ENCODE data around the gene BAHCC1.
"Not testable (repeated sequence)": the region's sequence is repeated elsewhere in the genome, so short reads cannot be mapped to it uniquely, and the experiment has no call there.

BAHCC1 gene

DNA sequence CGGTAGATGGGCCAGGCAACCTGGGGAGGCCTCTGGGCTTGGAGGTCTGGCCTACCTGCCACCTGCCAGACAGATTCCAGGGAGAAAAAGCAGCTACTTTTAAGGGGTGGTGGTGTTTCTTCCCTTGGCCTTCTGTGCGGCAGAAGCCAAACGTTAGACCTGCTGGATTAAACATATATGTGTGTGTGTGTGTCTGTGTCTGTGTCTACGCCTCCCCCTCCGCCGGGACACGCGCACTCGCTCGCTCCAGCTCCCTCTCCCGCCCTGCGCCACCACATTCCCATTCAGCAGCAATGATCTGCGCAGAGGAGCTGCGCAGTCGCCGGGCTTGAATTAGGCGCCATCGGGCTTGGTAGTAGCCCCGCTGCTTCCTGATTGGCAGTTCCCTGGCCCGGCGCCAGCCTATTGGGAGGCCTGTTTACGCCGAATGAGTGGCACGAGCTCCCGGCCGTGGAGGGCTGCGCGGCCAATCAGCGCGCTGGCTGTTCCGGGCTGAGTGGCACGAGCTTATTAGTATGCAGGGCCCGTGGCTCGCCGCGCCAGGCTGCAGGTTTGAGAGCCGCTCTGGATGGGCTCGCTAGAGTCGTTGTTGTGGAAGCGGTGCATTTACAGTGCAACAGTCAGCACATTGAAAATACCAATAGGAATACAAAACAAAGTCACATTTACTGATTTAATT is at the start of gene BAHCC1:
Gene BAHCC1 (plus strand): TSS at position 537 of the 679 bp plus-strand sequence. CDS start 4,283 bp downstream, outside the sequence.
- peak; percentile 100 for DNase-seq

DNA sequence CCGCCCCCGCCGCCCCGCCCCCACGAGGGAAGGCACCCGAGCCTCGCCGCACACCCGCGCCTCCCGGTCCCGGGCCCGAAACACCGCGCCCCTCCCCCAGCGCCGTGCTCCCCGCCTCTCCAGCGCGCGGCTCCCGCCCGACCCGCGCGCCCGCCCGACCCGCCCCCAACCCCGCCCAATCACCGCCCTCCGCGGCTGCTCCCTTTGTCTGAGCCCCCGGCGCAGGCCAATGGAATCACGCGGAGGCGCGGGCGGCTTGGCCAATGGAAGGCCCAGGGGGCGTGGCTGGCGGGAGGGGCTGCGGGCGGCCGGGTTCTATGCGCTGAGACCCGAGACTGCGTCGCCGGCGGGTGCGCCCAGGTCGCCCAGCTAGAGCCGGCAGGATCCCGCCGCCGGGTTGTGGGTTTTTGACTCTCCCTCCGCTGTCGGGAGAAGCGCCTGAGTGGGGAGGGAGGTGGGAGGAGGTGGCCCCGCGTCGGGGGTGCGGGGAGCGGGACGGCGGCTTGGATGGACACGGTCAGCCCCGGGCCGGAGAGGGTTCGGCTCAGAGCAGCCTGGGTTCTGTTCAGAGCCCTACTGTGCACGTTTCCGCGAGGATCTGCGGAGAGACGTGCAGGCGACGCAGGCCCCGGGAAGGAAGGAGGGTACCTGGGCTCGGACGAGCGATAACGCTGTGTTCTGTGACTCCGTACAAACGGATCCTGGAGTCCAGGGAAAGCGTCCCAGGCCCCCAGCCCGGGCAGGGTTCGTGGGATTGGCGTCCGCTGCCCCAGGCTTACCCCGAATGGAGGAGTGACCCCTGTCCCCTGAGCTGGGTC is 49.0 kb upstream of the BAHCC1 start:
- peak; percentile 98 for DNase-seq

DNA sequence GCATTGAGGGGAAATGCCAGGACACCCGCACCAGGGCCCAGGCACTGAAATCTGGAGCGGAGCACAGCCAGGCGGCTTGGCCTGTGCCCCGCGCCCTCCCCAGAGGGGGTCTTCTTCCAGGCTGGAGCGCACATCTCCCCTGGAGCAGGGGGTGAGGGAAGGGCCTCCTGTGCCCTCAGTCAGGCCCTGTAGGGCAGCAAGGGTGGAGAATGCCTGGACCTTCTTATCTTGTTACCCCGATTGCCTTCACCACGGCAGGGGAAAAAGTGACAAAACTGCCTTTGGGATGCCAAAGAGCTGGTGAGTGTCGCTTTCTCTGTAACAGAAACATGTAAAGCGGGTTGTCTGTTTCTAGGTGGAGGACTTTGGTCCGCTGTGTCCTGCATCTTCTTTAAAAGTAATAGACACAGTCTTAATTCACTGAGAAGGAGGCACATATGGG is 48.3 kb upstream of the BAHCC1 start:
- DNase-seq: no peak

DNA sequence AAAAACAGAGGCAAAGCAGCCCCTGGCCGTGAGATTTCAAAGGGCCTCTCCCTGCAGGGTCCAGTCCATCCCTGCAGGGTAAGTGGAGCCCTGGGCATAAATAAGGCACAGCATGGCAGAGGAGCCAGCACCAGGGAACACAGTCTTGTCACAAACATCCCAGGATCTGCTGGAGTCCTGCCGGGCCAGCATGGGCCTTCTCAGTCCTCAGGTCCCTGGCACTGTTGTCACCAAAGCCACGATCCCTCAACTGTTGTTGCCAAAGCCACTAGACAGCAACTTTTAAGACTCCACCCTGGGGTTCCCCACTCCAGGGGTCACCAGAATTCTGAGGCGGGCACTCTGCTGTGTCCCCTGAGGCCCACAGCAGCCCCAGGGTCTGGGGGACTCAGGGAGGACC is 47.8 kb upstream of the BAHCC1 start:
- DNase-seq: no peak

DNA sequence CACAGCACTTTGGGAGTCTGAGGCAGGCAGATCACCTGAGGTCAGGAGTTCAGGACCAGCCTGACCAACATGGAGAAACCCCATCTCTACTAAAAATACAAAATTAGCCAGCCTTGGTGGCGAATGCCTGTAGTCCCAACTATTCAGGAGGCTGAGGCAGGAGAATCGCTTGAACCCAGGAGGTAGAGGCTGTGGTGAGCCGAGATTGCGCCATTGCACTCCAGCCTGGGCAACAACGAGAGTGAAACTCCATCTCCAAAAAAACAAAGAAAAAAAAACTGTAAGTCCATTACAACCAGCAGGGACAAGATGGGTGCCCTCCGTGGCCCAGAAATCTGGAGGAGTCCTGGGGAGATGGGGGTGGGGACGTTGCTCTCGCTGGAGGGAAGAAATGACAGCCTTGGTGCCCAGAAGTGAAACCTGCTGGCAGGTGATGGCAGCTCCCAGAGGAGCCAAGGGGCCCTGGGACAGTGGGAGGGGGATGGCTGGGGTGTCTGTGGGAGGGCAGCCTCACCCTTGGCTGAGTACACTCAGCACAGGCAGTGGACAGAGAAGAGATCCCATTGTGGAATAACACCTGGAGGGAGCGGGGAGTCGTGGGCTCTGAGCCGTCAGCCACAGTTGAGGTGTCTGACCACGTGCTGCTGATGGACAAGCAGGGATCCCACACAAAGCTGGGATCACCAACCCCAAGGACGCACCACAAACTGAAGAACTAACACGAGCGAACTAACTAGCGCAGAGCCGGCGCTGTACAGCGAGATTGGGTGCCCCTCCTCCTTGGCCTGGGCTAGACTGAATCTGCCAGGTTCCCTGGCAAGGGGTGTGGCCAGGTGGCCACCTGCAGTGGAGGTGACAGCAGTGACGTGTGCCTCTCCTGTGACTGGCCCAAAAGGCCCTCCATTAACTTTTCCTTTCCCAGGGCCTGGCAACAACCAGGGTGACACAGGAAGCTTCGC is 46.9 kb upstream of the BAHCC1 start:
- DNase-seq: no peak

DNA sequence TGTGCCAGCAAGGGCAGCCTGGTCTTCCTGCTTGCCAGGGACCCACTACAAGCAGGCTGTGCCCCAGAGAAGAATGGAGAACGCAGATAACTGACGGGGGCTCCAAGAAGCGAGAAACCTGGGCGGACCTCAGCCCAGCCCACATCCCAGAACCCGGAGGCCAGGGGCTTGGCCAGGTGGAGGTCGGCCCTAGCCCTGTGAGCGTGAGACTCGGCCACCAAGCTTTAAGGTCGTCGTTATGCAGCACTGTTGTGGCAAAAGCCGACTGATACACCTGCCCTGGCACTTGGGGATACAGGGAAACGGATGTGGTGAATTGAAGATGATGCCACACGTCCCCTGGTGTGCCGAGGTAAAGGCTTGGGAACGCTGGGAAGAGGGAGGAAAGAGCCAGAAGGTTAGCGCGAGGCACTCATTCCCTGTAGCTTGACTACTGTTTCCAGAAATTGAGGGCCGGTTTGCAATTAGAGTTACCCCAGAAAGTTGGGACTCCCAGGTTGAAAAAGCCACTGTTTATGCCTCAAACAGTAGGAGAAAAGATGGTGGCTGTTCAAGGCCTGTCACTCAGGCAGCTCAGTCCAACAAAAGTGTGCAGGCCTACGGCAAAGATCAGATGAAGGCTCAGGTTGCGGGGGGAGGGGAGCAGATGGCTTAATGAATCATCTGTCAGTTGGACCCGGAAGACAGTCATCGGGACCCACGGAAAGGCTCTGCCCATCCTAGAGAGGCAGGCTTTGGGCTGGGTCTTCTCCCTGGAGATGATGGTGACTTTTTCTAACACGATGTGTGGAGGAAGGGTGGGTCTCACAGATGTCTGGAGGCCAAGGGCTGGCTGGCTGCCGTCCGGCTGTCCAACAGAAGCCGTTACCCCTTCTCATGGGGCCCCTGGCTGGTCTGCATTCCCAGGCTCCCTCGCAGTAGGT is 45.6 kb upstream of the BAHCC1 start:
- no peak for DNase-seq

DNA sequence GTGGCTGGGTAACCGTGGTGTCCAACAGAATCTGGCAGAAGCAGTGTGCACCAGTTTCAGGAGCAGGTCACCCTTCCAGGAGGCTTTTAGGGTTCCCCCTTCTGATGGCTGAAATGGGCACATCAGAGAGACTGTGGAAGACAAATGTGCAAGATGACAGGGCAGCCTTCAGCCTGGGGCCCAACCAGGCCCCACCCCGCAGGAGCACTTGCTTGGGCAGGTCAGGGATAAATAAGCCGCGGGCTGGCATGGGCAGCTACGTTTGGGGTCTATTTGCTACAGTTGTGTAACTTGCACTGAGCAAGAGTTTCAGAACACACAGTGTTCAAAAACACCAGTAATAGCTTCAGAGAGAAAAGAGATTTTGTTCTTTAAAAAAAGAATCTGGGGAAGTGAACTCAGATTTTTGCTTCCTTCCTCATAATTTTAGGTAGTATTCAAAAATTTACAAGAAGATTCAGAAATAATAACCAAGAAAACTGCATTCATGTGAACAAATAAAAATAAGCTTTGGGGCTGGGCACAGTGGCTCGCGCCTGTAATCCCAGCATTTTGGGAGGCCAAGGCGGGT is 44.9 kb upstream of the BAHCC1 start:
- no peak for DNase-seq

DNA sequence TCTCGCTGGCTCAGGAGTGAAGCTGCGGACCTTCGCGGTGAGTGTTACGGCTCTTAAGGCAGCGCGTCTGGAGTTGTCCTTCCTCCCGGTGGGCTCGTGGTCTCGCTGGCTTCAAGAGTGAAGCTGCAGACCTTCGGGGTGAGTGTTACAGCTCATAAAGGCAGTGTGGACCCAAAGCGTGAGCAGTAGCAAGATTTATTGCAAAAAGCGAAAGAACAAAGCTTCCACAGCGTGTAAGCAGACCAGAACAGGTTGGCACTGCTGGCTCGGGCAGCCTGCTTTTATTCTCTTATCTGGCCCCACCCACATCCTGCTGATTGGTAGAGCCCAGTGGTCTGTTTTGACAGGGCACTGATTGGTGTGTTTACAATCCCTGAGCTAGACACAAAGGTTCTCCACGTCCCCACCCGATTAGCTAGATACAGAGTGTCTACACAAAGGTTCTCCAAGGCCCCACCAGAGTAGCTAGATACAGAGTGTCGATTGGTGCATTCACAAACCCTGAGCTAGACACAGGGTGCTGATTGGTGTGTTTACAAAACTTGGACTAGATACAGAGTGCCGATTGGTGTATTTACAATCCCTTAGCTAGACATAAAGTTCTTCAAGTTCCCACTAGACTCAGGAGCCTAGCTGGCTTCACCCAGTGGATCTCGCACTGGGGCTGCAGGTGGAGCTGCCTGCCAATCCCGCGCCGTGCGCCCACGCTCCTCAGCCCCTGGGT is 43.8 kb upstream of the BAHCC1 start:
- DNase-seq: not testable (repeated sequence)

DNA sequence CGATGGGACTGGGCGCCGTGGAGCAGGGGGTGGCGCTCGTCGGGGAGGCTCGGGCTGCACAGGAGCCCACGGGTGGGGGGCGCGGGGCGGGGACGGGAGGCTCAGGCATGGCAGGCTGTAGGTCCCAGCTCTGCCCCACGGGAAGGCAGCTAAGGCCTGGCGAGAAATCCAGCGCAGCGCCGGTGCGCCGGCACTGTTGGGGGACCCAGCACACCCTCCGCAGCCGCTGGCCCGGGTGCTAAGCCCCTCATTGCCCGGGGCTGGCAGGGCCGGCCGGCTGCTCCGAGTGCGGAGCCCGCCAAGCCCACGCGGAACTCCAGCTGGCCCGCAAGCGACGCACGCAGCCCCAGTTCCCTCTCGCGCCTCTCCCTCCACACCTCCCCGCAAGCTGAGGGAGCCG is 43.2 kb upstream of the BAHCC1 start:
- DNase-seq: not testable (repeated sequence)

DNA sequence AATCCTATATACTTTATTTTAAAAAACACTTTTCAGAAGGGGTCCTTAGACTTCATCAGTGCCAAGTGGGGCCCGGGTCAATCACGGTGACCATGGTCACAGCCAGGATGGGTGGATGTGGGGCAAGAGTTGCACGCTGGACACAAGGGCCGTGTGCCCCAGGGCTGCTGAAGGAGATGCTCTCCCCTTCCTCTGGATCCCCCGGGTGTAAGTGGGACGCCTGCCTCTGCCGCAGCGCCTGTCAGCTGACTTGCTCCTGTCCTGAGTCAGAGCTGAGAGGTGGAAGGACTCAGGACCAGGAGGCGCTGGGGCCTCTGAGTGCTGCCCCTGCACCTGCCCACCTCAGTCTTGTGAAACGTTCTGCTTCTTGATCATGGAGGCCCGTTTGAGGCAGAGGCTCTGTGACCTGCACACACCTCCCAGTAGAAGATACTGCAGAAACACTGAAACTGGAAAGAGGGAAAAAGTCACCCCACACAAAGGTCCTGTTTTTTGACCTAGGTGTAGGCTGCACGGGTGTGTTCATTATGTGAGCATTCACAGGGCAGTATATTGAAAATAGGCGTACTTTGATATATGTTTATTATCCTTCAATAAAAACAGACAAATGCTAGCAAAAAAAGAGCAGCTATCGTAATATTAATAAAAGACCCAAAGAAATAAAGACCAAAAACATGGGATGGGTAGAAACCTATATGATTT is 40.9 kb upstream of the BAHCC1 start:
- DNase-seq: no peak

DNA sequence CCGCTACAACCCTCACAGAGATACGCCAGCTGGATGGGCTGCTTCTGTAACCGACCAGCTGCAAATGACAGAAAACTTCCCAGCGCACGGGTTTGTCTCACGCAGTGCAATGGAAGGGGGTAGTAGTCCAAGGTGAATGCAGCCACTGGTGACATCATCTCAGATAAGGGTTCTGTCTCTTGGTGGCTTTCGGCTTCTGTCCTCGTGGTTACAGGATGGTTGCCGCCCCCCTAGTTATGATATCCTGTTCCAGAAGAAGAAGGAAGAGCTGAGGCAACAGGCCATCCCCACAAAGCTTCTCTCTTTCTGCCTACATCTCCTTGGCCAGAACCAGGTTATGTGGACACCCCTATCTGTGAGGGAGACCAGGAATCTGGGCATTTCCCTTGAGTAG is 40.3 kb upstream of the BAHCC1 start:
- peak; percentile 67 for DNase-seq

DNA sequence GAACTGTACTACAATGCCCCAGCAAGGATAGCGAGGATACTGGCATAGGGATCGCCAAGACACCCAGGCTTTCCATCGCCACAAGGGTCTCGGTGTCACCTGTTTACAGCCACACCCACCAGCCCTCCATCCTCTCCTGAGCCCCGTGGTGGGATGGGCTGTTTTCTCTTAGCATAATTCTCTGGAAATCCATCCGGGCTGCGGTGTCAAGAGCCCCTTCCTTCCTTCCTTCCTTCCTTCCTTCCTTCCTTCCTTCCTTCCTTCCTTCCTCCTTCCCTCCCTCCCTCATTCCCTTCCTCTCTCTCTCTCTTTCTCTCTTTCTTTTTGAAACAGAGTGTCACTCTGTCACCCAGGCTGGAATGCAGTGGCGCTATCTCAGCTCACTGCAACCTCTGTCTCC is 36.0 kb upstream of the BAHCC1 start:
- DNase-seq: no peak

DNA sequence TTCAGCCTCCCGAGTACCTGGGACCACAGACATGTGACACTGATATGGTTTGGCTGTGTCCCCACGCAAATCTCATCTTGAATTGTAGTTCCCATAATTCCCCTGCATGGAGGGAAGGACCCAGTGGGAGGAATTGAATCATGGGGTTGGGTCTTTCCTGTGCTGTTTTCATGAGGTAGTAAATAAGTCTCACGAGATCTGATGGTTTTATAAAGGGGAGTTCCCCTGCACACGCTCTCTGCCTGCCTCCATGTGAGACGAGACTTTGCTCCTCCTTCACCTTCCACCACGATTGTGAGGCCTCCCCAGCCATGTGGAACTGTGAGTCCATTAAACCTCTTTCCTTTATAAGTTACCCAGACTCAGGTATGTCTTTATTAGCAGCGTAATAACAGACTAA is 33.3 kb upstream of the BAHCC1 start:
- not testable (repeated sequence) for DNase-seq

DNA sequence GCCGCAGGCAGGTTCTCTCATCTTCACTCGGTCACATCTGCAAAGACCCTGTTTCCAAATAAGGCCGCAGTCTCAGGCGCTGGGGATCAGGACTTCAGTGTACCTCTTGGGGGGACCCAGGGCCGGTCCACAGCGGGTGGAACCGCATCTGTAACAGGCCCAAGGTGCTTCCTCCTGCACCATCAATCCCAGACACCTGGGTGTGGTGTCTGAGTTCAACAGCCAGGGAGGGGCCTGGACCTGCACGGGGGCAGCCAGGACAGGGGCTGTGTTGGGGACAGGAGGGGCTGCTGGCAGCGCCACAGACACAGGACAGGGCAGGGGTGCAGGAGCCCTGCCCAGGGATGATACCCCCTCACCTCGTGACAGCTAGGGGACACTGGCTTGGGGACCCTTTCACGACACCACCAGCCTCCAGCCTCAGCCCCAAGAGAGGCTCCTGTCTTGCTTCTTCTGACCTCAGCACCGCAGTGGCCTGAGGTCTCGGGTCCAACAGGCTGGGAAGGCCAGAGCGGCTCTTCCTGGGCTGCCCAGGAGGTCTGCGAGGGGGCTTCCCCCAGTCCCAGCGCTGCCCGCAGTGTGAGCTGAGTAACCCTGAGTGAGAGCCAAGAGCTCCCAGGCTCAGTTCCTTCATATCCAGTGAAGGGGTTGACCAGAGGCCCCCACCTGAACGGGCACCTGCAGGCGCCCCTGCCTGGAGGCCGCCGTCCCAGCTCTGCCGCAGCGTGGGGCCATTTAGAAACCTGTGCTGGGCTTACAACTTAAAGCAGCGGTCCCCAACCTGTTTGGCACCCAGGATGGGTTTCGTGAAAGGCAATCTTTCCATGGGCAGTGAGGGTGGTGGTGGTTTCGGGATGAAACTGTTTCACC is 30.7 kb upstream of the BAHCC1 start:
- no peak for DNase-seq

DNA sequence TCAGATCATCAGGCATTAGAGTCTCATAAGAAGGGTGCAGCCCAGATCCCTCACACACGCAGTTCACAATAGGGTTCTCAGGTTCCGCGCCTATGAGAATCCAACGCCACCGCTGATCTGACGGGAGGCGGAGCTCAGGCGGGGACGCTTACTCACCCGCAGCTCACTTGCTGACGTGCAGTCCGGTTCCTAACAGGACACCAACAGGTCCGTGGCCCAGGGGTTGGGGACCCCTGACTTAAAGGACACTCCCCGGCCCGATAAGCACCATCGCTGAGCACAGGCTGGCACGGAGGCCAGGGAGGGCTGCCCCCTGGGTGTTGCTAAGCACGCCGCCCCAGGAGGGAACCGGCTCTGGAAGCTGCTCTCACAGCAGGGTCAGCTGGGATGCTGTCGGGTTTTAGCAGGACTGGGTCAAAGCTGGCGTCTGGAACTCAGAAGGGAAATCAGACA is 30.1 kb upstream of the BAHCC1 start:
- peak; percentile 41 for DNase-seq

DNA sequence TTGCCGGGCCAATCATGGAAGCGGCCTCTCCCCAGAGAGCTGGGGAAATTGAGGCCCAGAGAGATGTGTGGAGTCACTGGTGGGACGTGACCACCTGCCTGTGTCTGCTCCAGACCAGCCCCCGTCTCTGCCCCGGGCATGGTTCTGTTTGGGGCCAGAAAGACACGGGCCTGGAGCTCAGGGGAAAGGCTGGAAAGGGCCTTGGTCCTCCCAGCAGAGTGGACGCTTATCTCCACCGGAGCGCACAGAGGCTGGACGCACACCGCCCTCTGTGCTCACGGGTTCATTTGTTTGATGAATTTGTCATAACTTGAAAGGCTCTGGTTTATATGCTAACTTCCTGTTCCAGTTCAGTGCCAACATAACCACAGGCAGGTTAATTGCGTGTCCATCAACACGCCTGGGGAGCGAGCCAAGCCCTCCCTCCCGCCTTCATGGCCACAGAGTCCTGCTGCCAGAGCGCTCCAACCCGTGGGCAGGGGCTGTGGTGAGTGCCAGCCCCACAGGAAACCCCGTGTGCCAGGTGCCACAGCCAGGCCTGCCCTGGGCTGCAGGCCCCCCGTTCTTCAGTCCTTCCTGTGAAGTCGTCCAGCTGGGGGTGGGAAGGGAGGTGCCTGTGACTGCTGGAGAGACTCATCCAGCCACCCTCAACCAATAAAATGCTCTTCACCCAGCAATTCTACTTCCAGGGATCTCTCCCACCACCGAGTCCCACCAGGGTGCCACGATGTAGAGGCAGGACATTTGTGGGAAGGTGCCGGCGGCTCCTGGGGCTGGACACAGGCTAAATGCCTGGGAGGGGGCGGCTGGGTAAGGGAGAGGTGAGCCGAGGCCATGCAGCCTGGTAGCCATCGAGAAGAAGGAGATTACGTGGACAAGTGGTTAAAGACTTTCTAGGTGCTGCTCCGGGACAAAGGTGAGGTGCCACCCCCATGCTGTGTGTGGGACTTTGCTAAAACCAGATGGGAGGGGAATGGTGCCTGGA is 29.4 kb upstream of the BAHCC1 start:
- DNase-seq: peak; percentile 72

DNA sequence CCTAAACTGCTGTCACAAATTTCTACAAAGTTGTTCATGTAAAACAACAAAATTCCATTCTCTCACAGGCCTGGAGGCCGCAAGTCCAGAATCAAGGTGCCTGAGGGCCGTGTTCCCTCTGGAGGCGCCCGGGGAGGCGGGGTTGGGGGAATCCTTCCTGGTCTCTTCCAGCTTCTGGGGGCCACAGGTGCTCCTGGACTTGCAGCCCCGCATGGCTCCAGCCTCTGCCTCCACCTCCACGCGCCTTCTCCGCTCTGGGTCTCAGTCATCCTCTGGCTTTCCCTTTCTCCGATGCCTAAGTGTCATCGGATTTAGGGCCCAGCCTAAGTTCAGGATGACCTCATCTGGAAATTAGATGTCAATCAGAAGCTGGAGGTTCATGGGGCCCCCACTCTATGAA is 28.6 kb upstream of the BAHCC1 start:
- no peak for DNase-seq

DNA sequence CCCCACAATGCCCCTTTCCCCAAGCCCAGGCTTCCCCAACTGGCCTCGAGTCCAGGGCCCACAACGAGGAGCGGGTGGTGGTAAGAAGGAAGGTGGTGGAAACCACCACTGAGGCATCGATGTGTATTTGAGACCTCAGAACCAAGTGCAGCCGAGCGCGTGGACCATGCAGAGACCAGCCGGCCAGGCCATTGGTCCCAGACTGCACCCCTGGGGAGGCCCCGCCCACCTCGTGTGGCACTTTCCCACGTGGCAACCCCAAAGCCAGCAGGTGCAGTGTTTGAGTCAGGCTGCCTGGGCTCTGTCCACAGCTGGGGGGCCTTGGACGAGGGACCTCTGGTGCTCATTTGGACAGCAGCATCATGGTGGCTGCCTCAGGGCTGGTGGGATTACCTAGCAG is 28.1 kb upstream of the BAHCC1 start:
- no peak for DNase-seq
